WI38 (cell line): ENCODE results near the gene DDR2.

Experiments used
- H3K4me3 ChIP-seq: 2 replicates; pipeline ENCODE4 v1.5.1; 2011; ENCODE audit warnings: low read depth, mild to moderate bottlenecking, control low read depth, low read length
- CTCF ChIP-seq: IDR thresholded peaks from 2 replicates; pipeline ENCODE4 v1.5.1; 2012; ENCODE audit warnings: low read depth, mild to moderate bottlenecking, control low read depth, low read length

DDR2 gene

GRCh38 chr1:162619076-162619475 lies 13.2 kb upstream of the DDR2 start:
- TF ChIP-seq CTCF = no peak

GRCh38 chr1:162621256-162621655 lies 11.0 kb upstream of the DDR2 start:
- TF ChIP-seq CTCF = no peak
- no peak overlapping the region for H3K4me3 ChIP-seq

More at GRCh38 chr1:162619076-162619475, 13.2 kb upstream of the DDR2 start:
- H3K4me3 ChIP-seq = no peak overlapping the region

GRCh38 chr1:162625679-162626078 lies 6.6 kb upstream of the DDR2 start:
- no peak for TF ChIP-seq CTCF
- no peak overlapping the region for H3K4me3 ChIP-seq

- peak overlapping the region; percentile 38 for H3K4me3 ChIP-seq
- no peak for TF ChIP-seq CTCF
These were observed 6.2 kb upstream of the DDR2 start for GRCh38 chr1:162626094-162626493.

GRCh38 chr1:162626761-162627160 lies 5.5 kb upstream of the DDR2 start:
- H3K4me3 ChIP-seq = peak overlapping the region; percentile 38
- TF ChIP-seq CTCF = no peak

GRCh38 chr1:162627662-162628296 lies 4.5 kb upstream of the DDR2 start:
- peak; percentile 13; the same call in 1 of the 2 replicates for TF ChIP-seq CTCF

GRCh38 chr1:162629077-162629627 lies 3.1 kb upstream of the DDR2 start:
- TF ChIP-seq CTCF = no peak
- H3K4me3 ChIP-seq = no peak overlapping the region

More at GRCh38 chr1:162627662-162628296, 4.5 kb upstream of the DDR2 start:
- no peak overlapping the region for H3K4me3 ChIP-seq
